ENCODE measurements around the gene PSMD5. TPM values are rescaled to one million over a fixed set of nuclear protein-coding genes. Genes with fewer than 3 reads are reported as not detected.

Gene PSMD5
- total RNA-seq, 1 experiment from 2014 or later, result 64.9 TPM

DNA sequence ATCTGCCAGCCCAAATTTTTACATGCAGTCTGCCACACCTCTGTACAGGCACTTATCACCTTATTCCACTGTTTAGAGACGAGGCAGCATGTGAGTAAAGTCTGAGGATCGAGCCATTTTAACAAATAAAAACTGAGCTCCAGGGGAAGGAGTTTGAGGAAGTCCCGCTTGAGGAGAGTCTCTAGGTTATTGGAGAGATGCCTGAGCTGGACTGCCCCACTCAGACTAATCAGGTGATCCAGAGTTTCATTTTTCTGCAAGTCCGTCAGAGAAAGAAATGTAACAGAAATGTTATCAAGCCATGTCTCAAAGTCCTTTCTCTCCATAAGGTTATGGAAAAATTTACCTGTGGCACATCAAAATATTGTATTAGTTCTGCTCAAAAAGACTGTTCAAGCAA, 54.8 kb downstream of the PSMD5 start:
- no TSS peak for BruUV-seq (replicated peaks)
- H3K4me1 ChIP-seq (ENCODE audit: insufficient read depth, low read length, poor library complexity, severe bottlenecking), result peaks cover 5% of the 10 kb centered on the region
- no peak overlapping the region for H3K27ac ChIP-seq (ENCODE audit: low read depth, low read length, poor library complexity, severe bottlenecking)
- ChIA-PET POLR2A (ENCODE audit: low non-redundant PET) (no interaction called here), CTCF (no interaction called here)
- TF ChIP-seq, protein P1, sequence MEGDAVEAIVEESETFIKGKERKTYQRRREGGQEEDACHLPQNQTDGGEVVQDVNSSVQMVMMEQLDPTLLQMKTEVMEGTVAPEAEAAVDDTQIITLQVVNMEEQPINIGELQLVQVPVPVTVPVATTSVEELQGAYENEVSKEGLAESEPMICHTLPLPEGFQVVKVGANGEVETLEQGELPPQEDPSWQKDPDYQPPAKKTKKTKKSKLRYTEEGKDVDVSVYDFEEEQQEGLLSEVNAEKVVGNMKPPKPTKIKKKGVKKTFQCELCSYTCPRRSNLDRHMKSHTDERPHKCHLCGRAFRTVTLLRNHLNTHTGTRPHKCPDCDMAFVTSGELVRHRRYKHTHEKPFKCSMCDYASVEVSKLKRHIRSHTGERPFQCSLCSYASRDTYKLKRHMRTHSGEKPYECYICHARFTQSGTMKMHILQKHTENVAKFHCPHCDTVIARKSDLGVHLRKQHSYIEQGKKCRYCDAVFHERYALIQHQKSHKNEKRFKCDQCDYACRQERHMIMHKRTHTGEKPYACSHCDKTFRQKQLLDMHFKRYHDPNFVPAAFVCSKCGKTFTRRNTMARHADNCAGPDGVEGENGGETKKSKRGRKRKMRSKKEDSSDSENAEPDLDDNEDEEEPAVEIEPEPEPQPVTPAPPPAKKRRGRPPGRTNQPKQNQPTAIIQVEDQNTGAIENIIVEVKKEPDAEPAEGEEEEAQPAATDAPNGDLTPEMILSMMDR (conservative IDR thresholded peaks at IDR 0.05; ENCODE audit: low read depth, low read length), result no peak
- no peak for TF ChIP-seq EZH2 (IDR thresholded peaks at IDR 0.05; ENCODE audit: borderline replicate concordance, low read depth, low read length, poor library complexity, severe bottlenecking)
- no peak for DNase-seq (ENCODE audit: low spot score)
- H3K27me3 ChIP-seq (replicated peaks; ENCODE audit: insufficient read depth, low read depth, low read length, poor library complexity), result no peaks in the 10 kb centered on the region
- peaks cover 40% of the 10 kb centered on the region for H3K36me3 ChIP-seq (ENCODE audit: insufficient read depth, low read length, poor library complexity, severe bottlenecking)
- no peaks in the 10 kb centered on the region for H3K9me3 ChIP-seq (ENCODE audit: low read depth, low read length, poor library complexity, severe bottlenecking)
- H3K4me3 ChIP-seq (ENCODE audit: low read depth, low read length, poor library complexity, severe bottlenecking), result no peak overlapping the region
- intact Hi-C loops (cut with micrococcal nuclease; ENCODE audit: unreplicated experiment), result no loop called here

GRCh38 chr9:120783602-120784047, 59.1 kb downstream of the PSMD5 start:
- Histone ChIP-seq H3K27me3 (replicated peaks; ENCODE audit: insufficient read depth, low read depth, low read length, poor library complexity) (no peaks in the 10 kb centered on the region), H3K4me1 (ENCODE audit: insufficient read depth, low read length, poor library complexity, severe bottlenecking) (no peaks in the 10 kb centered on the region), H3K27ac (ENCODE audit: low read depth, low read length, poor library complexity, severe bottlenecking) (peak overlapping the region; percentile 63), H3K4me3 (ENCODE audit: low read depth, low read length, poor library complexity, severe bottlenecking) (no peak overlapping the region), H3K9me3 (ENCODE audit: low read depth, low read length, poor library complexity, severe bottlenecking) (no peaks in the 10 kb centered on the region), H3K36me3 (ENCODE audit: insufficient read depth, low read length, poor library complexity, severe bottlenecking) (peaks cover 34% of the 10 kb centered on the region)
- POLR2A ChIA-PET (ENCODE audit: low non-redundant PET), result no interaction called here
- CTCF ChIA-PET, result no interaction called here
- no TSS peak for BruUV-seq (replicated peaks)
- TF ChIP-seq EZH2 (IDR thresholded peaks at IDR 0.05; ENCODE audit: borderline replicate concordance, low read depth, low read length, poor library complexity, severe bottlenecking), result no peak
- TF ChIP-seq, protein P1 (conservative IDR thresholded peaks at IDR 0.05; ENCODE audit: low read depth, low read length), result no peak
- intact Hi-C loops (cut with micrococcal nuclease; ENCODE audit: unreplicated experiment), result no loop called here
- peak; percentile 54 for DNase-seq (ENCODE audit: low spot score)

DNA sequence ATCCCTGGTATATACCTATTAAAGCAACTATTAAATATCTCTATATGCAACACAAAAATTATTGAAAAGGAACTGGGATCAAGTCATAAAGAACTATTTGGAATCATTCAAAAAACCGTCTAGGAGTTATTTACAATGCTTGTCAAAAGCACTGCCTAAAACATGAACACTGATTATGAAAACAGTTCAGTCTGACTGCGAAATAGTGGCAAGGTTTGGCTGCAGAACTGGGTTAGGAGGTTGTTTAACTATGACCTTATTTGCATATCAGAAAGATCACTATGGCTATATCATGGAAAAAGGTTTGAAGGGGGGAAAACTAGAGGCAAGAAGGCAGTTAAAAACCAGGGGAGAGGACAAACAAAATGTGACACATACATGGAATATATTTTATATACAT, 61.5 kb downstream of the PSMD5 start:
- H3K4me3 ChIP-seq (ENCODE audit: low read depth, low read length, poor library complexity, severe bottlenecking), result no peak overlapping the region
- TF ChIP-seq EZH2 (IDR thresholded peaks at IDR 0.05; ENCODE audit: borderline replicate concordance, low read depth, low read length, poor library complexity, severe bottlenecking), result no peak
- TF ChIP-seq, protein P1 (conservative IDR thresholded peaks at IDR 0.05; ENCODE audit: low read depth, low read length), result no peak
- peaks cover 34% of the 10 kb centered on the region for H3K36me3 ChIP-seq (ENCODE audit: insufficient read depth, low read length, poor library complexity, severe bottlenecking)
- no peaks in the 10 kb centered on the region for H3K9me3 ChIP-seq (ENCODE audit: low read depth, low read length, poor library complexity, severe bottlenecking)
- intact Hi-C loops (cut with micrococcal nuclease; ENCODE audit: unreplicated experiment), result no loop called here
- H3K4me1 ChIP-seq (ENCODE audit: insufficient read depth, low read length, poor library complexity, severe bottlenecking), result no peaks in the 10 kb centered on the region
- H3K27me3 ChIP-seq (replicated peaks; ENCODE audit: insufficient read depth, low read depth, low read length, poor library complexity), result no peaks in the 10 kb centered on the region
- H3K27ac ChIP-seq (ENCODE audit: low read depth, low read length, poor library complexity, severe bottlenecking), result no peak overlapping the region
- CTCF ChIA-PET, result no interaction called here
- no TSS peak for BruUV-seq (replicated peaks)
- no peak for DNase-seq (ENCODE audit: low spot score)
- POLR2A ChIA-PET (ENCODE audit: low non-redundant PET), result no interaction called here

All from A673 (cell line).